SJSA1 (cell line): ENCODE data around the gene SLC49A3. TPM values are rescaled to one million over a fixed set of nuclear protein-coding genes. Genes with fewer than 3 reads are reported as not detected.

Experiments used
- total RNA-seq: library from RNA; depleted of rRNA; stranded (reverse); fragments of >200 nt; shearing (Covaris generic); gene quantifications from 2 replicates; pipeline ENCODE4 v1.2.3, GENCODE V29; 2014; rRNA removed

The SLC49A3 gene
- total RNA-seq, 1 experiment from 2014 or later: not detected

Other genes starting within 250 kb of the SLC49A3 start
- gene ZNF721, start 190.0 kb downstream of the SLC49A3 start, total RNA-seq: 2.4 and 3.6 TPM in 2 replicates
- 19.3 and 22.2 TPM in 2 replicates for gene PIGG, start 189.9 kb downstream of the SLC49A3 start, total RNA-seq
- not detected in 2 replicates for gene TMEM271, start 112.9 kb downstream of the SLC49A3 start, total RNA-seq
- not detected in 2 replicates for gene PDE6B, start 63.6 kb downstream of the SLC49A3 start, total RNA-seq
- 29.9 and 87.6 TPM in 2 replicates for gene ATP5ME, start 14.9 kb downstream of the SLC49A3 start, total RNA-seq
- gene MYL5, start 14.6 kb downstream of the SLC49A3 start, total RNA-seq: 1.2 and 3.2 TPM in 2 replicates
- 24.8 and 26.1 TPM in 2 replicates for gene PCGF3, start 16.7 kb upstream of the SLC49A3 start, total RNA-seq
- gene CPLX1, start 137.0 kb upstream of the SLC49A3 start, total RNA-seq: not detected in 2 replicates
- 36.9 and 44.4 TPM in 2 replicates for gene GAK, start 243.2 kb upstream of the SLC49A3 start, total RNA-seq
- 8.8 and 13.1 TPM in 2 replicates for gene TMEM175, start 243.3 kb upstream of the SLC49A3 start, total RNA-seq